GM18499 (cell line): Measurements from ENCODE around the gene GJD4.

ENCODE experiments used
- ATAC-seq: cut with Tn5 transposase; IDR thresholded peaks from one replicate; pipeline ENCODE4 v1.9.1; 2021; ENCODE audit warnings: moderate number of reproducible peaks; ENCODE audit not compliant: insufficient read depth, unreplicated experiment

The GJD4 gene

DNA sequence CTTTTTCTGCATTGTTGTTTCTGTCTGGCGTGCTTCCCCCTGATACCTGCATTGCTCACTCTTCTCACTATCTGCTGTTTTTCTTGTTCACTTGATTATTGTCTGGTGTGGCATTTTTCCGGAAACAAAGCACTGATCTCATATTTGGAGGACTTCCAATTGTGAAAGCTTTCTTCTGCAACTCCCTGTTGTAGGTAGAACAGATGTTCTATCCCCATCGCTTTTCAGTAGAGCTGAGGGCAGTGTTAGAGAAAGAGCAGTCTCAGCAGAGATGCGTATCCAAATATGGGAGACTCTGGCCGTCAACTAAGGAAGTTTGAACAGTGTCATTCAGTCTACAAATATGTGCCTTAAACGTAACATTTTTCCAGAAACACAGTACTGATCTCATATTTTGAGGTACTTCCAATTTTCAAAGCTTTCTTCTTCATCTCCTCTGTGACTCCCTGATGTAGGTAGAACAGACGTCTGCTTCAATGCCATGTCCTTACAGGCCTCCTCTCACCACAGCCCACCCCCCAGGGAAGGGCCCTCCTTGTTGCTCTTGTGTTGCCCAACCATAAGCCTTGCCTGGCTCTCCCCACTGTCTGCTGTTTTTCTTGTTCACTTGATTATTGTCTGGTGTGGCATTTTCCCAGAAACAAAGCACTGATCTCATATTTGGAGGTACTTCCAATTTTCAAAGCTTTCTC, 27.1 kb upstream of the GJD4 start:
- no peak for ATAC-seq

DNA sequence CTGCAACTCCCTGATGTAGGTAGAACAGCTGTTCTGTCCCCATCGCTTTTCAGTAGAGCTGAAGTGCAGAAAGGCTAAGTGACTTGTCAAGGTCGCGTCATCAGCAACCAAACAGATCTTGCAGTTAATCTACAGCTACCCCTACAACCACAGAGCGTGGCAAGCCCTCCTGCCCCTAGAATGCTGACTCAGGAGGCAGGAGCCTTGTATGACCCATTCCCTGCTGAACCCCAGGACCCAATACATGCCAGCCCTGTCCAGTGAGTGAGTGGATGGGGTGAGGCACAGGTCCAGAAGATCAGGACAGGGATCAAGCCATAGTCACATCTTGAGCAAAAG, 26.6 kb upstream of the GJD4 start:
- no peak for ATAC-seq

DNA sequence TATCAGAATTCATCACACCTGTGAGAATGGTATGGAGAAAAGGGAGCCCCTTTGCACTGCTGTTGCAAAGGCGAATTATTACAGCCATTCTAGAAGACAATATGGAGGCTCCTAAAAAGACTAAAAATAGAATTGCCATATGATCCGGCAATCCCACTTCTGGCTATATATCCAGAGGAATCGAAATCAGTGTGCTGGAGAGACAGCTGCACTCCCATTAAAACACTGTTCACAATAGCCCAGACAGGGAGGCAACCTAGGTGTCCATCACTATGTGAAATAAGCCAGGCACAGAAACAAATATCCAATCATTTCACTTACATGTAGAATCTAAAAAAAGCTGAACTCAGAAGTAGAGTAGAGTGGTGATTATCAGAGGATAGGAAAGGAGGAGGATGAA, 26.0 kb upstream of the GJD4 start:
- no peak for ATAC-seq

DNA sequence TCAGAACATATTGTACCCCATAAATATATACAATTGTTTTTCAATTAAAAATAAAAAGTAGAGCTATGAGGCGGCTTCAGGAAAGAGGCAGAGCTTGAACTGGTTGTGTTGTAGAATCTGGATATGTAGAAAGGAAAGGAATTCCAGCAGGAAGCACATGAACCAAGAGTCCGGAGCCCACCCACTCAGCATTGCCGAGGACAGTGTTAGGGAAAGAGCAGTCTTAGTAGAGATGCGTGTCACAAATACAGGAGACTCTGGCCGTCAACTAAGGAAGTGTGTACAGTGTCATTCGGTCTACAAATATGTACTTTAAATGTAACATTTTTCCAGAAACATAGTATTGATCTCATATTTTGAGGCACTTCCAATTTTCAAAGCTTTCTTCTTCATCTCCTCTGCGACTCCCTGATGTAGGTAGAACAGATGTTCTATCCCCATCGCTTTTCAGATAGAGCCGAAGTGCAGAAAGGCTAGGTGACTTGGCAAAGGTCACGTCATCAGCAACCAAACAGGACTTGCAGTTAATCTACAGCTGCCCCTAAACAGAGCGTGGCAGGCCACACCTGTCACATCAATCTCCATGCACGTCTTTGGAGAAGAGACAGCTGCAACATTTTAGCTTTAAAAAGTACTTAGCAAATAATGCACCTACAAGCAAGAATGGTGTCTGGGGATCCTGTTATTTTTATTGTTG, 25.3 kb upstream of the GJD4 start:
- ATAC-seq, result no peak

DNA sequence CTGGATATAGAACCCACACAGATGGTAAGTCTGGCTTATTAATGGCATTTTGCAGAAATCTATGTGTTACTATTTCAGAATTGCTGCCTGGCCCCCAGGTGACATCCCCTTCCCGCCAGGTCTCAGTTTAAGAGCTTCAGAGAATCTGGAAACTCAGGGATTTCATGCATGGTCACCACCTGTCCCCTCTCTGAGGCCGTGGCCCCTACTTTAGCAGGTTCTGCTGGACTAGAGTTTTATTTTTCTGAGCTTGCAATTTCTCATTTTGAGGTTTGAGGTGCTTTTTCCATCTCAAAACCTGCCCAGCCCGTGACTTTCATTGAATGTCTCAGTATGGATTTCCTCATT, 24.7 kb upstream of the GJD4 start:
- no peak for ATAC-seq

DNA sequence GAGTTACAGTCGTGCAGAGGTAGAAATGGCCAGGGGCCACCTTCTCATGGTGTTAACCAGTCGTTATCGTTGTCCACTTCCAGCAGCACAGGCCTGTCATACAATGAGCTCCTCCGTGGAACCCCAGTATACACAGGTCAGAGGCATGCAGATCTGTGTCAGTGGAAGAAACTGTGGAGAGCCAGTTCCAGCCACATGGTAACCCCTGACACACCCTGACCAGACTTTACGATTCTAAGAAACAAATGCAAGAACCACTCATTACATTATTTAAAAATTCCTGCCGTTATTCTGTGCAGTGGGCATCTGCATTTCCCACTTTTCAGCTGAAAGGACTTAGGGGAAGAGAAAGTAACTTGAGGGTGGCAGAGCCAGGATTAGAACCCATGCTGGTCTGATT, 23.5 kb upstream of the GJD4 start:
- no peak for ATAC-seq

DNA sequence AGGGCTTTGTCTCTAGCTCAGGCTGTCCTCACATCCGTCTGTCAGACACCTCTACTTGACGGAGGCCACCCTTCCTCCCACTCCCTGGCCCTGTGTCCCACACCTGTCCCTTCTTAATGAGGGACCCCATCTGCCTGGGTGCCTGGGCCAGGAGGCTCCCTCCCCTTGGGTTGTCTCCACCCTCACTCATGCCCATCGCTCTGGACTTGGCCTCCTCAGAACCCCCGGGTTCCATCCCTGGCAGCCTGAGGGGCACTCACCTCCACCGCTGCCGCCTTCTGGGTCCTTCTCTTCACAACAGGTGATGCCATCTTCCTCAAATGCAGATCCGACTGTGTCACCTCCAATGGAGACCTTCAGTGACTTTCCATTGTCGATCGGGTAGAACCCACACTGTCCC, 20.2 kb upstream of the GJD4 start:
- ATAC-seq, result no peak

DNA sequence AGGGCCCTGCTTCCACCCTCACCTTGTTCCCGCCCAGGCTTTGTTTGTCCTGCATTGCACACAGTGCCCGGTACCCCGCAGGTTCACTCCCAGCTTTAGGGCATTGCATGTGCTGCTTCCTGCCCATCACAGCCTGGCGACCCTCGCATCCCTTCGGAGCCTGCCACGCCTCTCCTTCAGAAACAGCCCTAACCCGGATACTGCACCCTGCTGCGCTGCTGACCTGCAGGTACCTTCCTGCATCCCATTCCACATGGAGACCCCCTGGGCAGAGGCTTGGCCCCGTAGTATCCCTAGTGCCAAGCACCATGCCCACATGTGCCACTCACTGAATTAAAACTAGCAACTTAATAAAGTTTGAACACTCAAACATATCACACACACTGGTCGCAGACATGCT, 19.8 kb upstream of the GJD4 start:
- ATAC-seq, result no peak

DNA sequence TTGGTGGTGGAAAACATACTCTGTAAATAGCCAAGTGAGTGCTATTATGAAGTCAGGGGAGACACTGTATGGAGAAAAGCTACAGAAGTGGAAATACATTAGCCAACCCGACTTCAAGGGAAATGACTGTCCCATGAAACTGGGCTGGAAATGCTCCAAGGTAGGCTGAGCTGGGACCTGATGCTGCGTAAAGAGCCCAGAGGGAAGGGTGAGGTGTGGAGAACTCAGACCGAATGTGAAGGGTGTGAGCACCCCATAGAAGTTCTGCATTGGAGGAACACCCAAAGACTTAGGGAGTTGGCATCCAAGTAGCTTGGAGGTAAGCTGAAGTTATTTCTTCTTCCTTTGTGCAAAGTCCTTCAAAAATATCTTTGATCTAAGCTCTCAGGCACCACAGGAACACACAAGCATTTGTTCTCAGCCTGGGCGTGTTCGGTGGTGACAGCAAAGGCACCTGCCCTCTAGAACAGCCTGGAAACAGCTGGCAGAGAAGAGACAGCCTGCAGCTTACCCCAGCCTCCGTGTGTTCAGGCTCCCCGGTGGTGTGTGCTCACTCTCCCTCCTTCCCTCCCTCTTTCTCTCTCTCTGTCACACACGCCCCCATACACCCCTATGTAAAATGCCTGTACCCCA, 19.1 kb upstream of the GJD4 start:
- ATAC-seq, result no peak

DNA sequence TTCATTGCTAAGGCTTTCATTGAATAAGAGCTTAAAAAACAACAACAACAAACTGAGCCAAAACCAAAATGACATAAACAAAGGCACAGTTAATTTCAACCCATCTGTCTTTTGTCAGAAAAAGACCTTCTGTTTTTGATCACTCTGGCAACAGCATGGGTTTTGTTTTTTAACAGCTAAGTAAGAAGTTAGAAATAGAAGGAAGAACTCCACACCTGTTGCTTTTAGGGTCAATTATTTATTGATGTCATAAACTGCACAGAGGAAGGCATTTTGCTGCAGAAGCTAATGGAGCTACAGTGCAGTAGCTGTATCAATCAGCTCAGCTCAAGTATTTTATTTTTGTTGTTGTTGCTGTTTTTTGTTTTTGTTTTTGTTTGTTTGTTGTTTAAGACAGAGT, 16.3 kb upstream of the GJD4 start:
- ATAC-seq, result no peak

DNA sequence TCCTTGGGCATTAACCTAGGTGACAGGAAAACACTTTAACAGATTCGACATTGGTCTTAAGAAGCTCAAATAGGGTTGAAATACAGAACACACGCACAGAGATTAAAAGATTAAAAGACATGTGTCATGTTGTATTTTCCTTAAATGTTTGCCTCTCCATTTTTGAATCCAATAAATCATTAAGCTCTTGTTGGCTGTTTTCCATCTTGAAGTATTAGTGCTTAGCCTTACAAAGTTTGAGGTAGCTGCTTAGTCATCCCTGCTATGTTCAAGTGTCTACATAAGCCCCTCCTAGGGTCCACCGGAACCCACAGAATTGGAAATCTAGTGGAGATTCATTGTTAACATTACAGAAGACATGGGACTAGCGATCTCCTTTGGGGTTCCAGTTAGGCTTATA, 12.7 kb upstream of the GJD4 start:
- ATAC-seq, result no peak

DNA sequence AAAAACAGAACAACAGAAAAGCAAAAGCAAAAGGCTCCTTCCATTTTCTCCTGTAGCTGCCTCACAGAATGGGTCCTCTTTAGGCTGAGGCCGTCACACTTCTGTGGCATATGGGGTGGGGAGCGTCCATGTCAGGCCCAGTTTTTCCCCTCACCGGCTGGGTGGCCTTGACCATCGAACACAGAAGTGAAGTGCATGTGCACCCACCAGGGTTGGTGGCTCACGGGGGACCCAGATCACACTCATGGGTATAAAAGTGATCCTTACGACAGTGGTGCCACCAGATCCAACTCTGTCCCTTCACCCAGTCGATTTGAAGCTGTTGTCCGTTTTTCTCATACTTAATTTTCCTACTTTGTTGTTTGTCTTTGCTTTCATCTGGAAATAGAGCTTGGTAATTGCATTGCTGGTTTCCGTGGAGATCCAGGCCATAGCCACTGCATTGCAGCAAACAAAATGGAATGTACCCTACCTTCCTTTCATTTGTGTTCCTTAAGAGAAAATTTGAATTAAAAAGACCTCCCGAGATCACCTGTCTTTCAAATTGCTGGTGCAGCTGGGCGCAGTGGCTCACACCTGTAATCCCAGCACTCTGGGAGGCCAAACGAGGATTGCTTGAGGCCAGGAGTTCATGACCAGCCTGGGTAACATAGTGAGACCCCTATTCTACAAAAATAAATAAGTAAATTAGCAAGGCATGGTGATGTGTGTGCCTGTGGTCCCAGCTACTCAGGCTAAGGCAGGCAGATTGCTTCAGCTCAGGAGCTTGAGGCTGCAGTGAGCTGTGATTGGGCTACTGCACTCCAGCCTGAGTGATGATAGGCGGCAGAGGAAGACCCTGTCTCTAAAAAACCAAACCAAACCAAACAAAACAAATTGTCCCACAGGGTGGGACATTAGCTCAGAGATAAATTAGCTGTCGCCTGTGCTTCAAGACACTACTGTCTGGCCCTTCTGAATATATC, 10.7 kb upstream of the GJD4 start:
- no peak for ATAC-seq

DNA sequence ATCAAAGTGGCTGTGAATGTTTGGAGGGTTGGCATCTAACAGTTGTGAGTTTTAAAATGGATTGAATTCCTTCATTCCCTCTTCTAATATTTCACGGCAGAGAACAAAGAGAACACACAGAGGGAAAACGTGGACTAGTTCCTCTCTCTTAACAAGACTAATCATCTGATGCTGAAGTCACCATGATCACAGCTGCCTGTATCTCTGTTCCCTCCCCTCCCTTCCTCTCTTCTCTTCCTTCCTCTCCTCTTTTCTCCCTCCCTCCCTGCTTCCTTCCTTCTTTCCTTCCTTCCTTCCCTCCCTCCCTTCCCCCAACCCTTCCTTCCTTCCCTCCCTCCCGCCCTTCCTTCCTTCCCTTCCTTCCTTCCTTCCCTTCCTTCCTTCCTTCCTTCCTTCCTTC, 10.0 kb upstream of the GJD4 start:
- no peak for ATAC-seq

DNA sequence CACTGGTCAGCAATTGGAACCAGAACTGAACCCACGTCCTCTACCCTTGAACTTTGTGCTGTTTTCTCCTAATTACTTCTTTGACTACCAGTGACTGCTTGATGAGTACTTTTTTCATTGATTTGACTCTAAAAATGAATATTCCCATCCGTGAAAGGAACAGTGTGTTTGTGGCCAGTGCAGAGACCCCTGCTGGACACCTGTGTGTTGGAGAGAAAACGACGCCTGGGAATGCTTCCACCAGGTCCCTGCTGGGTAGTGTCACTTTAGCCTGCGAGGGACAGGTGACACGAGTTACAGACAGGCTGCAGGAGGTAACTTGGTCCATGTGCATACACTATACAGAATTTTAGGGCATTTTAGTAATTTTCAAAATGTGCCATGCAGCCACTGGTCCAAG, 6.8 kb upstream of the GJD4 start:
- ATAC-seq, result no peak

DNA sequence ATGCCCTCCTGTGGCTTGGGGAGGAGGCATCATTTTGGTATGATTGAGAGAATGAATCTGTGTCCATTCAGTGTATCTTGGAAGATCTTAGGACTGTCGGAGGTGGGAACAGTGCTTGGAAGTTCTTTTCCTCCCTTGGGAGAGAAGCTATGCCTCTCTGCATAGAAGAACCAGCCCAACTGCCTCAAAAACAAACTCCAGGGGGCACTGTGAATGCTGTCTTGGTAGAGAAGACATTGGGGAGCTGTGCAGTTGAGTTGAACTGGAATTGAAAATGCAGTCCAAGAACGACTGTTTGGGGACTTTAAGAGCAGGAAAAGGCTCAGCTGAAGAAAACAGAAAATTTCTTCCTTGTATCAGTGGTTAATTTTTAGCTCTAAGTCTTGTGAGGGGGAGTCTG, 4.9 kb upstream of the GJD4 start:
- ATAC-seq, result no peak

DNA sequence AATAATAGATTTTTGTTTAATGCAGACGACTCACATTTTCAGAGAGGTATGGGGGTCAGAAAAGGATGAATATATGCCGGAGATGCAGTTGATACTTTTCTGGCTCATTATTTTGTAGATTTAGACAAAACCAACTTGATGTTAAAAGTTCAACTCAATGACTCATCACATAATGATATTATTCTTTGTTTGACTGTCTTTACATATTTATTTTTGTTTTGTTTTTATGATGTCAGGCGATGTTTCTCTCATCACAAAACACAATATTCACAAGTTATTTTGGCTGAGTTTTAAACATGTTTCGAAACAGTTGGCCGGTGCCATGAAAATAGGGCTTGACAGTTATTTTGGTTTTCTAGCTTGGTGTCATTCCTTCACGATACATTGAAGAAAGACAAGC, 1.3 kb downstream of the GJD4 start:
- no peak for ATAC-seq

DNA sequence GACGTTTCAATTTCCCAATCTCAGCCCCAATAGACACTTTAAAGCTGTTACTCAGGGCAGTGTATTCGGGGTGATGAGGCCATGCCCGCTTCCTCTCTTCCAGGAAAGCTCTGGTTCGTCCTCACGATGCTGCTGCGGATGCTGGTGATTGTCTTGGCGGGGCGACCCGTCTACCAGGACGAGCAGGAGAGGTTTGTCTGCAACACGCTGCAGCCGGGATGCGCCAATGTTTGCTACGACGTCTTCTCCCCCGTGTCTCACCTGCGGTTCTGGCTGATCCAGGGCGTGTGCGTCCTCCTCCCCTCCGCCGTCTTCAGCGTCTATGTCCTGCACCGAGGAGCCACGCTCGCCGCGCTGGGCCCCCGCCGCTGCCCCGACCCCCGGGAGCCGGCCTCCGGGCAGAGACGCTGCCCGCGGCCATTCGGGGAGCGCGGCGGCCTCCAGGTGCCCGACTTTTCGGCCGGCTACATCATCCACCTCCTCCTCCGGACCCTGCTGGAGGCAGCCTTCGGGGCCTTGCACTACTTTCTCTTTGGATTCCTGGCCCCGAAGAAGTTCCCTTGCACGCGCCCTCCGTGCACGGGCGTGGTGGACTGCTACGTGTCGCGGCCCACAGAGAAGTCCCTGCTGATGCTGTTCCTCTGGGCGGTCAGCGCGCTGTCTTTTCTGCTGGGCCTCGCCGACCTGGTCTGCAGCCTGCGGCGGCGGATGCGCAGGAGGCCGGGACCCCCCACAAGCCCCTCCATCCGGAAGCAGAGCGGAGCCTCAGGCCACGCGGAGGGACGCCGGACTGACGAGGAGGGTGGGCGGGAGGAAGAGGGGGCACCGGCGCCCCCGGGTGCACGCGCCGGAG, 2.6 kb downstream of the GJD4 start:
- no peak for ATAC-seq

DNA sequence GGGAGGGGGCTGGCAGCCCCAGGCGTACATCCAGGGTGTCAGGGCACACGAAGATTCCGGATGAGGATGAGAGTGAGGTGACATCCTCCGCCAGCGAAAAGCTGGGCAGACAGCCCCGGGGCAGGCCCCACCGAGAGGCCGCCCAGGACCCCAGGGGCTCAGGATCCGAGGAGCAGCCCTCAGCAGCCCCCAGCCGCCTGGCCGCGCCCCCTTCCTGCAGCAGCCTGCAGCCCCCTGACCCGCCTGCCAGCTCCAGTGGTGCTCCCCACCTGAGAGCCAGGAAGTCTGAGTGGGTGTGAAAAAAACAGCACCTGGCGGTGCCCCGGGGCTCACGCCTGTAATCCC, 3.2 kb downstream of the GJD4 start:
- ATAC-seq, result no peak

DNA sequence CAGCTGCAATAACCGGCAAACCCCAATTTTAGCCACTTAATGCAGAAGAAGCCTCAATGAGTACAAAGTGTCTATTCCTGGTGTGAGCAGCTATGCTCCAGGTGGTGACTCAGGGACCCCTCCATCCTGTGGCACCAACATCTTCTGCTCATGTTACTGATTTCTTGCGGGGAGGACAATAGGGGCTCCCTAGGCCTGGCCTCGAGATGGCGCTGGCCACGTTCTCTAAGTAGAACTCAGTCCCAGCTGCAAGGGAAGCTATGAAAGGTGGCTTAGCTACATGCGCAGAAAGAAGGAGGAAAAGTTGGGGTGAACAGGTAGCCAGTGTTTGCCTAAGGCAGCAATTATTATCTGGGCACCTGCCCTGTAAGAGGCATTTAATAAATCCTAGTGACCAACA, 6.6 kb downstream of the GJD4 start:
- no peak for ATAC-seq

DNA sequence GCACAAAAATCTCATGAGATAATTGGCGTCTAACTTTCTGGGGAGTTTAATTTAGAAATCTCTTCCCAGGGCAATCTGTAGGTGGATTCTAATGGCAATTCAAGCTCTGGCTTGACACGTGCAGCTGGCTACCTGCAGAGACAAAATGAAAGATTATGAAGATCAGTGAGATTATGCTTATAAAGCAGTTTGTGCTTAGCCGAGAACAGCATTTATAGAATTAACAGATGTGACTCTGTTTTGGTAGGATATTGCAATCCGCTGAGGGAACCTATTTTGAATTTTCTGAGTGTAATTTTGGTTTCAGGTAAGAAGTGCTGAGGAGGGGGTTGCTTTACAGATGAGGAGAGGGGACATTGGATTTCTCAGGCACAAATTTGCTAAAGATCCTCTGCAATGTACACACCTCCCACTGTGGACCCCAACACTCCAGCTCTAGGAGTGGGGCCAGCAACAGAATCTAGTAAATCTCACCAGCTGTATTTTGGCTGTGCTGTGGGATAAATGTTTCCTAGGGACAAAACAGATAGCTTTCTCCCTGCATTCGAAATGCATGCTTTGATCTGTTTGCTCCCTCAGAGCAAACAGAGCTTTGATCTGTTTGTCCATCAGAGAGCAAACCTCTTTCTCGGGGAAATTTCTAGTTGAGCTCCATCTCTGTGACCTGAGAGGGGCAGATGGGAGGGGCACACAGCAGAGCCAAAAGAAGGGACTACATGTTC, 7.4 kb downstream of the GJD4 start:
- ATAC-seq, result no peak
